HepG2 (cell line): ENCODE results near the gene EBPL. TPM values are rescaled to one million over a fixed set of nuclear protein-coding genes. Genes with fewer than 3 reads are reported as not detected.

Experiments used
- CREB1 ChIP-seq, 2 experiments: fragments of 450-650 bp in 1 of 2; IDR thresholded peaks; 2 replicates each; pipeline ENCODE4 v1.6.1; 2016 to 2017; ENCODE audit warnings: control low read depth in 1 of 2, mild to moderate bottlenecking in 1 of 2, missing compliant biosample characterization in 1 of 2, missing genetic modification characterization in 1 of 2
- FOSL1 ChIP-seq: sonication (generic); formaldehyde crosslinking; IDR thresholded peaks from 2 replicates; pipeline ENCODE4 v1.9.0; 2021; ENCODE audit warnings: missing genetic modification reagents, borderline replicate concordance
- REPIN1 ChIP-seq: sonication (generic); formaldehyde crosslinking; IDR thresholded peaks from 2 replicates; pipeline ENCODE4 v1.8.0; 2022; ENCODE audit warnings: missing genetic modification reagents, low read depth, mild to moderate bottlenecking, borderline replicate concordance
- RFXAP ChIP-seq: sonication (generic); formaldehyde crosslinking; IDR thresholded peaks from 2 replicates; pipeline ENCODE4 v1.4.0; 2020; ENCODE audit warnings: missing genetic modification reagents, borderline replicate concordance
- SMAD1 ChIP-seq: sonication (generic); formaldehyde crosslinking; IDR thresholded peaks from 2 replicates; pipeline ENCODE4 v1.4.0; 2020; ENCODE audit warnings: missing genetic modification reagents, low read depth, mild to moderate bottlenecking, borderline replicate concordance
- THAP11 ChIP-seq: IDR thresholded peaks from 2 replicates; pipeline ENCODE4 v1.6.1; 2016; ENCODE audit warnings: missing biosample characterization, missing genetic modification reagents
- ZFP37 ChIP-seq: sonication (generic); formaldehyde crosslinking; IDR thresholded peaks from 2 replicates; pipeline ENCODE4 v1.4.0; 2020; ENCODE audit warnings: missing genetic modification reagents, borderline replicate concordance
- ZMYM4 ChIP-seq: sonication (generic); formaldehyde crosslinking; IDR thresholded peaks from 2 replicates; pipeline ENCODE4 v1.8.1; 2023; ENCODE audit warnings: mild to moderate bottlenecking, missing genetic modification reagents
- ZNF329 ChIP-seq: sonication (generic); formaldehyde crosslinking; IDR thresholded peaks from 2 replicates; pipeline ENCODE4 v1.9.0; 2021; ENCODE audit warnings: low read depth, mild to moderate bottlenecking, missing genetic modification reagents
- ZNF547 ChIP-seq: sonication (generic); formaldehyde crosslinking; IDR thresholded peaks from 2 replicates; pipeline ENCODE4 v1.5.1; 2020; ENCODE audit warnings: mild to moderate bottlenecking, missing genetic modification reagents
- ZNF550 ChIP-seq: sonication (generic); formaldehyde crosslinking; IDR thresholded peaks from 2 replicates; pipeline ENCODE4 v1.4.0; 2020; ENCODE audit warnings: mild to moderate bottlenecking, missing genetic modification reagents, borderline replicate concordance
- ZNF564 ChIP-seq: sonication (generic); formaldehyde crosslinking; IDR thresholded peaks from 2 replicates; pipeline ENCODE4 v1.8.1; 2023; ENCODE audit warnings: mild to moderate bottlenecking, missing genetic modification reagents
- ZNF709 ChIP-seq: sonication (generic); formaldehyde crosslinking; IDR thresholded peaks from 2 replicates; pipeline ENCODE4 v1.5.0; 2020; ENCODE audit warnings: mild to moderate bottlenecking, missing genetic modification reagents
- polyA plus RNA-seq, 8 experiments: library from polyadenylated mRNA; depleted of rRNA in 3 of 8; stranded (reverse) in 7 of 8; unstranded in 1 of 8; fragments of >200 nt; fragmentation: Illumina TruSeq in 4 of 8; extraction: Trizol in 4 of 8; gene quantifications; 2 replicates each; pipeline versions ENCODE4 v1.2.1 to v1.2.3, GENCODE V29; 2011 to 2016; ENCODE audit warnings: low read depth in 4 of 8, missing spikeins in 1 of 8, mixed read lengths in 1 of 8; ENCODE audit not compliant: insufficient read depth in 1 of 8
- total RNA-seq, 5 experiments: library from RNA; depleted of rRNA; stranded (reverse); fragments of >200 nt; fragmentation: Illumina TruSeq; extraction: Trizol; gene quantifications; 2 replicates each; pipeline ENCODE4 v1.2.3, GENCODE V29; 2016; ENCODE audit warnings: low read depth in 1 of 5
- TF ChIP-seq, protein P1 (sequence below): fragments of 450-650 bp; IDR thresholded peaks from 2 replicates; pipeline ENCODE4 v1.6.1; 2017; ENCODE audit warnings: mild to moderate bottlenecking
- TF ChIP-seq, protein P2 (sequence below): sonication (generic); formaldehyde crosslinking; IDR thresholded peaks from 2 replicates; pipeline ENCODE4 v1.4.0; 2020; ENCODE audit warnings: missing genetic modification reagents
- TF ChIP-seq, protein P3 (sequence below): IDR thresholded peaks from 2 replicates; pipeline ENCODE4 v1.6.1; 2018; ENCODE audit warnings: missing genetic modification reagents, mild to moderate bottlenecking, missing compliant biosample characterization
- TF ChIP-seq, protein P4 (sequence below): sonication (generic); formaldehyde crosslinking; IDR thresholded peaks from 2 replicates; pipeline ENCODE4 v1.5.1; 2020; ENCODE audit warnings: missing genetic modification reagents, mild to moderate bottlenecking, borderline replicate concordance
- TF ChIP-seq, protein P5 (sequence below): sonication (generic); formaldehyde crosslinking; IDR thresholded peaks from 2 replicates; pipeline ENCODE4 v1.8.0; 2022; ENCODE audit warnings: missing genetic modification reagents, mild to moderate bottlenecking, borderline replicate concordance
- TF ChIP-seq, protein P6 (sequence below): sonication (generic); formaldehyde crosslinking; IDR thresholded peaks from 2 replicates; pipeline ENCODE4 v1.8.0; 2022; ENCODE audit warnings: low read depth, missing genetic modification reagents

EBPL gene
- total and polyA plus RNA-seq, 2 of the 13 experiments (the other 11 are each of a cell fraction or from before 2014, with no cell fraction given): 96.5 to 152 TPM

DNA sequence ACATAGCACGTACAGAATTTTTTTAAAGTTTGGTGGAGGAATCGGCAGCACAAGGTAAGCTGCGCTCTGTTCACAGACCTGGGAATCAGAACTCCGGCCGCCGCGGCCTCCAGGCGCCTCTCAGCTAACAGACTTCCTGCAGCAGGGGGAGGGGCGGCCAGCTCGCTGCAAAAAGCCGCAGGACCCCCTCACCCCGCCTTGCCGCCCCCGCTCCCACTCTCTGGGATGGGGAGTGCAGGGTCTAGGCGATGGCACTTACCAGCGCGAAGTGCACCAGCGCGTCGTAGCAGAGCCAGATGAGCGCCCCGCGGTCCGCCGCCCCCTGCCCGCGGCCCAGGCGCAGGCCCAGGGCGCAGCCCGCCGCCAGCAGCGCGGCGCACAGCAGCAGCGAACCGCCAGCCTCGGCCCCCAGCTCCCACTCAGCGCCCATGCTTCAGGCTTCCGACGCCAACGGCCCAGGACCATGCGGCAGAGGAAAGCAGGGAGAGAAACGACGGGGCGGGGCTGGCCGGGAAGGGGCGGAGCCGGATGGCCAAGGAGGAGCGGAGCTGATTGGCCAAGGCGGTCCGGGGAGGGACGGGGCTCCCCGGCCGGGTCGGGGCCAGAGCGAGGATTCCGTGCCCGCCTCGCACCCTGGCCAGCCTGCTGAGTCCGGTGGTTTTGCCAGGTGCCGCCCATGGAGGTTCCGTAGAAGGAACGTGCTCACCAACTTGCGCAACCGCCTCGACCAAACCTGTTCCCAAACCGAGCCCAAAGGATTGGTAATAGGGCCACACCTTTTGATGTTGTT is at the start of gene EBPL (continued):
- TF ChIP-seq ZNF329 (CRISPR knock-in tag) (peak; percentile 79), RFXAP (peak; percentile 84; the same call in 1 of the 2 replicates), REPIN1 (CRISPR knock-in tag) (peak; percentile 68), ZNF564 (CRISPR knock-in tag) (no peak), ZNF709 (CRISPR knock-in tag) (peak; percentile 73), CREB1 (IDR thresholded peaks at IDR 0.05) (no peak), CREB1 (CRISPR knock-in tag; IDR thresholded peaks at IDR 0.05) (no peak), ZFP37 (CRISPR knock-in tag) (peak; percentile 83), THAP11 (peak; percentile 50; the same call in 1 of the 2 replicates), ZMYM4 (peak; percentile 91), ZNF550 (no peak), ZNF547 (CRISPR knock-in tag) (peak; percentile 83), FOSL1 (CRISPR knock-in tag) (no peak), SMAD1 (0 out of 2 replicates have a peak, but pooled peaks have one; percentile 66)
- TF ChIP-seq, protein P1, sequence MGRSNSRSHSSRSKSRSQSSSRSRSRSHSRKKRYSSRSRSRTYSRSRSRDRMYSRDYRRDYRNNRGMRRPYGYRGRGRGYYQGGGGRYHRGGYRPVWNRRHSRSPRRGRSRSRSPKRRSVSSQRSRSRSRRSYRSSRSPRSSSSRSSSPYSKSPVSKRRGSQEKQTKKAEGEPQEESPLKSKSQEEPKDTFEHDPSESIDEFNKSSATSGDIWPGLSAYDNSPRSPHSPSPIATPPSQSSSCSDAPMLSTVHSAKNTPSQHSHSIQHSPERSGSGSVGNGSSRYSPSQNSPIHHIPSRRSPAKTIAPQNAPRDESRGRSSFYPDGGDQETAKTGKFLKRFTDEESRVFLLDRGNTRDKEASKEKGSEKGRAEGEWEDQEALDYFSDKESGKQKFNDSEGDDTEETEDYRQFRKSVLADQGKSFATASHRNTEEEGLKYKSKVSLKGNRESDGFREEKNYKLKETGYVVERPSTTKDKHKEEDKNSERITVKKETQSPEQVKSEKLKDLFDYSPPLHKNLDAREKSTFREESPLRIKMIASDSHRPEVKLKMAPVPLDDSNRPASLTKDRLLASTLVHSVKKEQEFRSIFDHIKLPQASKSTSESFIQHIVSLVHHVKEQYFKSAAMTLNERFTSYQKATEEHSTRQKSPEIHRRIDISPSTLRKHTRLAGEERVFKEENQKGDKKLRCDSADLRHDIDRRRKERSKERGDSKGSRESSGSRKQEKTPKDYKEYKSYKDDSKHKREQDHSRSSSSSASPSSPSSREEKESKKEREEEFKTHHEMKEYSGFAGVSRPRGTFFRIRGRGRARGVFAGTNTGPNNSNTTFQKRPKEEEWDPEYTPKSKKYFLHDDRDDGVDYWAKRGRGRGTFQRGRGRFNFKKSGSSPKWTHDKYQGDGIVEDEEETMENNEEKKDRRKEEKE: no peak
- TF ChIP-seq, protein P2, sequence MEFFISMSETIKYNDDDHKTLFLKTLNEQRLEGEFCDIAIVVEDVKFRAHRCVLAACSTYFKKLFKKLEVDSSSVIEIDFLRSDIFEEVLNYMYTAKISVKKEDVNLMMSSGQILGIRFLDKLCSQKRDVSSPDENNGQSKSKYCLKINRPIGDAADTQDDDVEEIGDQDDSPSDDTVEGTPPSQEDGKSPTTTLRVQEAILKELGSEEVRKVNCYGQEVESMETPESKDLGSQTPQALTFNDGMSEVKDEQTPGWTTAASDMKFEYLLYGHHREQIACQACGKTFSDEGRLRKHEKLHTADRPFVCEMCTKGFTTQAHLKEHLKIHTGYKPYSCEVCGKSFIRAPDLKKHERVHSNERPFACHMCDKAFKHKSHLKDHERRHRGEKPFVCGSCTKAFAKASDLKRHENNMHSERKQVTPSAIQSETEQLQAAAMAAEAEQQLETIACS: peak; percentile 30
- TF ChIP-seq, protein P3, sequence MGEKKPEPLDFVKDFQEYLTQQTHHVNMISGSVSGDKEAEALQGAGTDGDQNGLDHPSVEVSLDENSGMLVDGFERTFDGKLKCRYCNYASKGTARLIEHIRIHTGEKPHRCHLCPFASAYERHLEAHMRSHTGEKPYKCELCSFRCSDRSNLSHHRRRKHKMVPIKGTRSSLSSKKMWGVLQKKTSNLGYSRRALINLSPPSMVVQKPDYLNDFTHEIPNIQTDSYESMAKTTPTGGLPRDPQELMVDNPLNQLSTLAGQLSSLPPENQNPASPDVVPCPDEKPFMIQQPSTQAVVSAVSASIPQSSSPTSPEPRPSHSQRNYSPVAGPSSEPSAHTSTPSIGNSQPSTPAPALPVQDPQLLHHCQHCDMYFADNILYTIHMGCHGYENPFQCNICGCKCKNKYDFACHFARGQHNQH: no peak; the same call in none of the 2 replicates
- TF ChIP-seq, protein P4, sequence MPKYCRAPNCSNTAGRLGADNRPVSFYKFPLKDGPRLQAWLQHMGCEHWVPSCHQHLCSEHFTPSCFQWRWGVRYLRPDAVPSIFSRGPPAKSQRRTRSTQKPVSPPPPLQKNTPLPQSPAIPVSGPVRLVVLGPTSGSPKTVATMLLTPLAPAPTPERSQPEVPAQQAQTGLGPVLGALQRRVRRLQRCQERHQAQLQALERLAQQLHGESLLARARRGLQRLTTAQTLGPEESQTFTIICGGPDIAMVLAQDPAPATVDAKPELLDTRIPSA (CRISPR knock-in tag): 0 out of 2 replicates have a peak, but pooled peaks have one; percentile 49
- TF ChIP-seq, protein P5, sequence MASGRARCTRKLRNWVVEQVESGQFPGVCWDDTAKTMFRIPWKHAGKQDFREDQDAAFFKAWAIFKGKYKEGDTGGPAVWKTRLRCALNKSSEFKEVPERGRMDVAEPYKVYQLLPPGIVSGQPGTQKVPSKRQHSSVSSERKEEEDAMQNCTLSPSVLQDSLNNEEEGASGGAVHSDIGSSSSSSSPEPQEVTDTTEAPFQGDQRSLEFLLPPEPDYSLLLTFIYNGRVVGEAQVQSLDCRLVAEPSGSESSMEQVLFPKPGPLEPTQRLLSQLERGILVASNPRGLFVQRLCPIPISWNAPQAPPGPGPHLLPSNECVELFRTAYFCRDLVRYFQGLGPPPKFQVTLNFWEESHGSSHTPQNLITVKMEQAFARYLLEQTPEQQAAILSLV (CRISPR knock-in tag): no peak
- TF ChIP-seq, protein P6, sequence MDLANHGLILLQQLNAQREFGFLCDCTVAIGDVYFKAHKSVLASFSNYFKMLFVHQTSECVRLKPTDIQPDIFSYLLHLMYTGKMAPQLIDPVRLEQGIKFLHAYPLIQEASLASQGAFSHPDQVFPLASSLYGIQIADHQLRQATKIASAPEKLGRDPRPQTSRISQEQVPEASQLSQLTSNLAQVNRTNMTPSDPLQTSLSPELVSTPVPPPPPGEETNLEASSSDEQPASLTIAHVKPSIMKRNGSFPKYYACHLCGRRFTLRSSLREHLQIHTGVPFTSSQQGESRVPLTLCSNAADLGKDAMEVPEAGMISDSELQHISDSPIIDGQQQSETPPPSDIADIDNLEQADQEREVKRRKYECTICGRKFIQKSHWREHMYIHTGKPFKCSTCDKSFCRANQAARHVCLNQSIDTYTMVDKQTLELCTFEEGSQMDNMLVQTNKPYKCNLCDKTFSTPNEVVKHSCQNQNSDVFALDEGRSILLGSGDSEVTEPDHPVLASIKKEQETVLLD (CRISPR knock-in tag): no peak
